Endothelial cell of umbilical vein (primary cell): Measurements from ENCODE around the gene SLC28A1. TPM values are rescaled to one million over a fixed set of nuclear protein-coding genes. Genes with fewer than 3 reads are reported as not detected.

Experiments used
- BruUV-seq: library from RNA; stranded (reverse); fragments of 400-500 nt; replicated peaks from 2 replicates; lab custom pipeline; 2021; lab: Mats Ljungman, UMichigan
- CTCF ChIA-PET: fragments of 300-600, 350-600 bp; sonication (Branson Sonifier 250); formaldehyde crosslinking; loops from one replicate; lab custom pipeline; 2021; ENCODE audit warnings: antibody characterized with exemption, inconsistent platforms; lab: Charles Lee
- POLR2A ChIA-PET: fragments of 300-600, 350-600 bp; sonication (Branson Sonifier 250); formaldehyde crosslinking; loops from one replicate; lab custom pipeline; 2021; ENCODE audit warnings: antibody characterized with exemption, inconsistent platforms; lab: Charles Lee
- DNase-seq: peaks from one replicate; pipeline ENCODE4 v3.0.0-alpha.2; 2011; ENCODE audit warnings: low read depth, low spot score
- FAIRE-seq: peaks from 2 replicates; lab custom pipeline; 2011; peaks lifted over from hg19 to GRCh38; lab: Jason Lieb, UNC
- H2AFZ ChIP-seq: 2 replicates; pipeline ENCODE4 v1.6.0; 2012; ENCODE audit warnings: low read depth, low read length, control low read depth, inconsistent platforms
- H3K27ac ChIP-seq: 2 replicates; pipeline ENCODE4 v1.5.1; 2011; ENCODE audit warnings: low read depth, mild to moderate bottlenecking, control low read depth, low read length, moderate library complexity; ENCODE audit not compliant: insufficient read depth
- H3K27me3 ChIP-seq, 2 experiments: 2 replicates each; pipeline versions ENCODE4 v1.6.0 to v1.6.1; 2011; ENCODE audit warnings: low read length in 2 of 2, mixed read lengths in 1 of 2; ENCODE audit not compliant: control insufficient read depth in 2 of 2, insufficient read depth in 2 of 2
- H3K36me3 ChIP-seq, 2 experiments: 2 replicates in 1 of 2; 3 replicates in 1 of 2; pipeline ENCODE4 v1.5.1; 2011; ENCODE audit warnings: low read length in 2 of 2, mild to moderate bottlenecking in 1 of 2, moderate library complexity in 1 of 2; ENCODE audit not compliant: control insufficient read depth in 2 of 2, insufficient read depth in 2 of 2; ENCODE audit errors: extremely low read depth in 1 of 2
- H3K4me1 ChIP-seq: 3 replicates; pipeline ENCODE4 v1.5.1; 2011; ENCODE audit warnings: mild to moderate bottlenecking, low read length; ENCODE audit not compliant: control insufficient read depth, insufficient read depth; ENCODE audit errors: extremely low read depth
- H3K4me2 ChIP-seq: 2 replicates; pipeline ENCODE4 v1.6.1; 2011; ENCODE audit warnings: low read length, control low read depth, mixed read lengths; ENCODE audit not compliant: insufficient read depth
- H3K4me3 ChIP-seq, 3 experiments: fragments of 200-600 bp in 1 of 3; sonication (generic), shearing (Covaris generic) in 1 of 3; replicated peaks in 1 of 3; 2 replicates each; pipeline ENCODE4 v1.5.1; 2011 to 2016; ENCODE audit warnings: control low read depth in 3 of 3, low read length in 3 of 3, mild to moderate bottlenecking in 2 of 3, inconsistent platforms in 1 of 3, low read depth in 1 of 3, moderate library complexity in 1 of 3; ENCODE audit not compliant: insufficient read depth in 1 of 3
- H3K79me2 ChIP-seq: 2 replicates; pipeline ENCODE4 v1.6.0; 2012; ENCODE audit warnings: low read length, inconsistent platforms; ENCODE audit not compliant: control insufficient read depth, insufficient read depth
- H3K9ac ChIP-seq: replicated peaks from 2 replicates; pipeline ENCODE3; 2011; ENCODE audit warnings: low read length, control low read depth; ENCODE audit not compliant: insufficient read depth; ENCODE audit errors: extremely low read depth
- H3K9me1 ChIP-seq: replicated peaks from 3 replicates; pipeline ENCODE4 v1.6.0; 2011; ENCODE audit warnings: mild to moderate bottlenecking, low read length; ENCODE audit not compliant: control insufficient read depth, insufficient read depth; ENCODE audit errors: extremely low read depth
- H3K9me3 ChIP-seq: replicated peaks from 2 replicates; pipeline ENCODE4 v1.5.1; 2012; ENCODE audit warnings: low read length, inconsistent platforms; ENCODE audit not compliant: control insufficient read depth, insufficient read depth
- H4K20me1 ChIP-seq: replicated peaks from 2 replicates; pipeline ENCODE3; 2011; ENCODE audit warnings: mild to moderate bottlenecking, low read length; ENCODE audit not compliant: control insufficient read depth, insufficient read depth; ENCODE audit errors: extremely low read depth
- CTCF ChIP-seq, 2 donors: IDR thresholded peaks; 1 replicate in 1 of 2; 2 replicates in 1 of 2; pipeline ENCODE4 v1.5.1; 2011; ENCODE audit warnings: low read length in 2 of 2, mild to moderate bottlenecking in 2 of 2, moderate library complexity in 2 of 2, control low read depth in 1 of 2, inconsistent platforms in 1 of 2, low read depth in 1 of 2; ENCODE audit not compliant: insufficient read depth in 1 of 2; ENCODE audit errors: extremely low read depth in 1 of 2
- EZH2 ChIP-seq: IDR thresholded peaks from 2 replicates; pipeline ENCODE4 v1.6.1; 2012; ENCODE audit warnings: borderline replicate concordance, low read depth, mild to moderate bottlenecking, moderate library complexity, low read length, inconsistent platforms; ENCODE audit not compliant: severe bottlenecking
- FOS ChIP-seq: IDR thresholded peaks from 2 replicates; pipeline ENCODE4 v1.6.1; 2011; ENCODE audit warnings: mild to moderate bottlenecking, low read length, moderate library complexity, borderline replicate concordance; ENCODE audit not compliant: insufficient read depth
- GATA2 ChIP-seq: IDR thresholded peaks from 2 replicates; pipeline ENCODE4 v1.7.0; 2011; ENCODE audit warnings: low read depth, mild to moderate bottlenecking, moderate library complexity, mixed read lengths, low read length; ENCODE audit not compliant: insufficient read length, insufficient read depth
- JUN ChIP-seq: IDR thresholded peaks from 2 replicates; pipeline ENCODE4 v1.6.1; 2011; ENCODE audit warnings: borderline replicate concordance, low read depth; ENCODE audit not compliant: insufficient read length, insufficient read depth
- MAX ChIP-seq: IDR thresholded peaks from 2 replicates; pipeline ENCODE4 v1.6.1; 2011; ENCODE audit not compliant: insufficient read depth, insufficient read length
- MYC ChIP-seq: IDR thresholded peaks from one replicate; pipeline ENCODE4 v1.6.1; 2011; ENCODE audit warnings: mild to moderate bottlenecking, low read depth, low read length
- POLR2A ChIP-seq: IDR thresholded peaks from 2 replicates; pipeline ENCODE4 v1.6.1; 2012; ENCODE audit warnings: low read depth, mild to moderate bottlenecking, control low read depth, low read length
- POLR2AphosphoS5 ChIP-seq: IDR thresholded peaks from 2 replicates; pipeline ENCODE4 v1.6.1; 2012; ENCODE audit warnings: low read depth, mild to moderate bottlenecking, control low read depth, low read length, moderate library complexity; ENCODE audit not compliant: insufficient read depth
- dilution Hi-C: fragments of 300-500 bp; cut with MboI; formaldehyde crosslinking; loops from one replicate; pipeline ENCODE4 v1.15.0; 2019; ENCODE audit warnings: low sequenced_read_pairs; ENCODE audit not compliant: extremely low pct_ligation_motif_present
- intact Hi-C: fragments of 100-400 bp; cut with micrococcal nuclease; formaldehyde crosslinking; loops from one replicate; pipeline ENCODE4 v1.10.0; 2022
- polyA plus RNA-seq, 4 experiments: library from polyadenylated mRNA; depleted of rRNA in 3 of 4; stranded (reverse) in 3 of 4; unstranded in 1 of 4; fragments of >200 nt; gene quantifications; 2 replicates each; pipeline versions ENCODE4 v1.2.1 to v1.2.3, GENCODE V29; 2011 to 2012; ENCODE audit warnings: missing spikeins in 1 of 4
- total RNA-seq: library from RNA; stranded (reverse); gene quantifications from 2 replicates; pipeline ENCODE4 v1.2.3, GENCODE V29; 2021

The SLC28A1 gene
- total and polyA plus RNA-seq, 2 donors (not counting 3 experiments of a cell fraction or from before 2014, with no cell fraction given) = not detected

GRCh38 chr15:84961707-84962106 lies 77.2 kb downstream of the SLC28A1 start:
- Histone ChIP-seq H4K20me1 (no peaks in the 10 kb centered on the region), H3K4me2 (no peak overlapping the region), H3K9me1 (no peaks in the 10 kb centered on the region), H3K27ac (no peak overlapping the region), H3K79me2 (no peaks in the 10 kb centered on the region), H3K9me3 (no peaks in the 10 kb centered on the region), H3K36me3 (no peaks in the 10 kb centered on the region), H3K27me3 (no peaks in the 10 kb centered on the region), H3K9ac (no peak overlapping the region), H3K4me3 (no peak overlapping the region), H3K4me1 (peaks cover 14% of the 10 kb centered on the region), H2AFZ (no peak overlapping the region)
- ChIA-PET CTCF (interaction anchor here (2.7 kb wide), 1 partner anchor 42 kb away, joined by 7 read pairs; no protein-coding TSS in a partner anchor), POLR2A (no interaction called here)
- TF ChIP-seq FOS = no peak
- no peak for TF ChIP-seq GATA2
- no peak for TF ChIP-seq EZH2
- TF ChIP-seq POLR2AphosphoS5 = no peak
- no peak for TF ChIP-seq POLR2A
- no peak for TF ChIP-seq CTCF (IDR thresholded peaks at IDR 0.05; ENCODE audit: extremely low read depth in 1 of 2, insufficient read depth in 1 of 2, low read depth in 1 of 2, low read length in 2 of 2)
- TF ChIP-seq MAX = no peak
- TF ChIP-seq JUN = no peak
- no peak for TF ChIP-seq MYC
- BruUV-seq = no TSS peak
- intact Hi-C loops (no loop called here), dilution Hi-C loops (loop anchor here (25.0 kb wide), 1 partner anchor 124 kb away; no protein-coding TSS in a partner anchor)
- FAIRE-seq = no peak
- no peak for DNase-seq
